Stimulated activated CD8-positive, alpha-beta memory T cell treated with anti-CD3 and anti-CD28 coated beads, Interleukin-4, amount 100 ng/mL, for 4 hours (primary cell): ENCODE data around the gene PLD6.

Source experiments
- DNase-seq, 2 donors: peaks; one replicate each; pipeline ENCODE4 v3.0.0-alpha.2; 2020; ENCODE audit warnings: low read depth in 2 of 2, low spot score in 1 of 2

The PLD6 gene

GRCh38 chr17:17156511-17156910 lies 49.6 kb downstream of the PLD6 start:
- no peak for DNase-seq

DNA sequence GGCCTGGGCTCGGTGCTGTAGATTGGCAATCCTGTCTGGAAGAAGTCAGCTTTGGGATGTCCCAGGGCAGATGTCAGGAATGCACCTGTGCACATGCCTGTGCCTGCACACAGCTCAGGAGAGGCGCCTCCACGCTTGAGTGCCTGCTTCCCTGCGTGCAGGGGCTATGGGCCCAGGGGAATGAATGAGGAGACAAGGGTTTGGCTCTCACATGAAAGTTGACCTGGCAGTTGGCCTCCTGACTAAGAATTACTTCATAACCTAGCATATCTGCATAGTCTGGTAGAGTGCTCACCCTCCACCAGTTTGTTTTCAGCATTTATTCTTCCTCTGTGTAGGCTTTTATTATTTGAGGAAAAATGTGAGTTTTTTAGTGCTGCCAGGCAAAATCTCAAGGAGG lies 50.0 kb downstream of the PLD6 start:
- no peak for DNase-seq

GRCh38 chr17:17155568-17155967 lies 50.6 kb downstream of the PLD6 start:
- DNase-seq = no peak

GRCh38 chr17:17154981-17155380 lies 51.2 kb downstream of the PLD6 start:
- no peak for DNase-seq

GRCh38 chr17:17154556-17154955 lies 51.6 kb downstream of the PLD6 start:
- DNase-seq = no peak

- no peak for DNase-seq
These were observed 52.4 kb downstream of the PLD6 start for GRCh38 chr17:17153709-17154108.

DNA sequence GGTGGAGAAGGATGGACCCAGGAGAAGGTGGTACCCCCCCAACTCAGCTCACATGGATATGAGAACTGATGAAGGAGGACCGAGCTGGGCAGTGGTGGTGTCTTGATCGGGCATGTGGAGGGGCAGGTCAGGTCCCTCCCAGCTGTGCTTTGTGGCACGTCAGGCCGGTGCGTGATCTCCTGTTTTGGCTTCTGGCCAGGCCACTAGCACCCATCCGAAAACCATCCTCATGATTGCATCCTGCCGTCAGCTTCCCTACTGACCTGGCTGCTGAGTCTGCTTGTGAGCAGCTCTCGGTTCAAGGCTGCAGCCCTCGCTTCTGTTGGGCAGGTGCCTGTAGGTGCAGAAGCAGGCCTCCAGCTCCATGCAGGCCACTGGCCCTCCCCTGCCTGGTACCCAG lies 53.1 kb downstream of the PLD6 start:
- no peak for DNase-seq

- no peak for DNase-seq
These were observed 53.7 kb downstream of the PLD6 start for GRCh38 chr17:17152385-17152784.

DNA sequence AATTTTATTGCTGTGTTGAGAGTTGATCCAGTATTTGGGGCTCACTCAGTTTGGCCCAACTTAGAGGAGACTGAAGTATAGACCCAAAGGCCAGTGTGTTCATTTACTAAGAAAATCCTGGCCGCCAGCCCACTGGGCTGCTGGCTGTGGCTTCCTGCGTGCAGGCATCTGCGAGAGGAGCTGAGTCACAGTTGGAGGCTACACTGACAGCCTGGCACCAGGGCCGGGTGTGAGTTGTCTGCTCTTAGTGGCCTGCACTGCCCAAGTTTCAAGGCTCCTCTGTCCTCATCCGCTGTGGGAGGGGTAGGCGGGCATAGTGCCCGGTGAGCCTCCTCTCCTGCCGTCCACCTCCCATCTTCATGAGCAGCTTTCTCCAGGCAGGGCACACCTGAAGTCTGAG lies 54.2 kb downstream of the PLD6 start:
- no peak for DNase-seq

DNA sequence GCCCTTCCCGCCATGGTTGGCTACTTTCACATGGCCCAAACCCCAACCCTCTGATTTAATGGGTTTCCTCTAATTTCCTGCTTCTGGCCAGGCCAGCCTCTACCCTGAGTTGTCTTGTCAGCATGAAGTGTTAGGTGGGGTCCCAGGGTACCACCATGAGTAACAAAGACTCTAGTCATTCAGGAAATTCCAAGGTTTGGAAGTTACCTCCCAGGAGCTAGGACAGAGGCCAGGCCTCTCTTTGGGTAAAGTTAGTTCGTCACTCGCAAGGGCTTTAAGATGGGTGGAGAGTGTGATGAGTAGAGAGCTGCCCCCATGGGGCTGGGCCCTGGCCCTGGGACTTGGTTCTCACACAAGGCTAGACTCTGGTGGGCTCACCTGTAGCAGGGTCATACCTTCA lies 54.6 kb downstream of the PLD6 start:
- no peak for DNase-seq

DNA sequence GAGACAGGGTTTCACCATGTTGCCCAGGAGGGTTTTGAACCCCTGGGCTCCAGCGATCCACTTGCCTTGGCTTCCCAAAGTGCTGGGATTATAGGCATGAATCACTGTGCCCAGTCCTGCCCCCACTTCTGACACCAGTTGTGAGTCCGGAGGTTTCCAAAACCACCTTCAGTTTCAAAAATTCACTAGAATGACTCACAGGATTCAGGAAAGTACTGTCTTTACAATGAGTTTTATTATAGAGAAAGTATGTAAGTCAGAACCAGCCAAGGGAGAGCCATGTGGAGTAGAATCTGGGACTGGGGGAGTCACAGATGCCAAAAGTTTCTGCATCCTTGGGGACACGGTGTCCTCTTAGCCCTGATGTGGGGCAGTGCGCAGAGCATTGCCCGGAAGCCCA lies 55.1 kb downstream of the PLD6 start:
- DNase-seq = no peak
